Pulmonary artery endothelial cell (primary cell): ENCODE data around the gene PARP4. TPM values are rescaled to one million over a fixed set of nuclear protein-coding genes. Genes with fewer than 3 reads are reported as not detected.
A peak's percentile ranks its signal among the peaks of the same experiment; 100 is the strongest.
"Not testable (repeated sequence)": the region's sequence is repeated elsewhere in the genome, so short reads cannot be mapped to it uniquely, and the experiment has no call there.

Experiments
- DNase-seq: peaks from one replicate; pipeline ENCODE4 v3.0.0-alpha.2; 2011; ENCODE audit warnings: low read depth, low spot score
- total RNA-seq: library from RNA; depleted of rRNA; stranded (reverse); fragments of >200 nt; gene quantifications from 2 replicates; pipeline ENCODE4 v1.2.3, GENCODE V29; 2014

PARP4 gene
- total RNA-seq, 1 donor from 2014 or later, result 46.9 TPM

- DNase-seq, result not testable (repeated sequence)
Observed at GRCh38 chr13:24506283-24506682, 6.3 kb downstream of the PARP4 start.

- no peak for DNase-seq
Observed at GRCh38 chr13:24505756-24506155, 6.8 kb downstream of the PARP4 start.

GRCh38 chr13:24505256-24505655, 7.3 kb downstream of the PARP4 start:
- no peak for DNase-seq

- DNase-seq, result no peak
Observed at GRCh38 chr13:24503379-24503696, 9.2 kb downstream of the PARP4 start.

GRCh38 chr13:24502533-24503378, 9.8 kb downstream of the PARP4 start:
- no peak for DNase-seq

GRCh38 chr13:24500977-24501376, 11.6 kb downstream of the PARP4 start:
- DNase-seq, result peak; percentile 61

GRCh38 chr13:24497742-24498141, 14.8 kb downstream of the PARP4 start:
- DNase-seq, result no peak

- not testable (repeated sequence) for DNase-seq
Observed at GRCh38 chr13:24496295-24496694, 16.3 kb downstream of the PARP4 start.

GRCh38 chr13:24495151-24495729, 17.3 kb downstream of the PARP4 start:
- DNase-seq, result no peak

GRCh38 chr13:24493356-24493755, 19.2 kb downstream of the PARP4 start:
- DNase-seq, result no peak

GRCh38 chr13:24491845-24492244, 20.7 kb downstream of the PARP4 start:
- no peak for DNase-seq

GRCh38 chr13:24489721-24490120, 22.9 kb downstream of the PARP4 start:
- no peak for DNase-seq

- not testable (repeated sequence) for DNase-seq
Observed at GRCh38 chr13:24488092-24488491, 24.5 kb downstream of the PARP4 start.

GRCh38 chr13:24486017-24486657, 26.4 kb downstream of the PARP4 start:
- DNase-seq, result not testable (repeated sequence)

GRCh38 chr13:24473686-24474085, 38.9 kb downstream of the PARP4 start:
- no peak for DNase-seq

- DNase-seq, result not testable (repeated sequence)
Observed at GRCh38 chr13:24472129-24472528, 40.4 kb downstream of the PARP4 start.

GRCh38 chr13:24463078-24463477, 49.5 kb downstream of the PARP4 start:
- DNase-seq, result no peak

GRCh38 chr13:24460256-24460655, 52.3 kb downstream of the PARP4 start:
- no peak for DNase-seq

- DNase-seq, result no peak
Observed at GRCh38 chr13:24459726-24460125, 52.9 kb downstream of the PARP4 start.

- no peak for DNase-seq
Observed at GRCh38 chr13:24459234-24459633, 53.3 kb downstream of the PARP4 start.

GRCh38 chr13:24458736-24459135, 53.8 kb downstream of the PARP4 start:
- DNase-seq, result no peak

- no peak for DNase-seq
Observed at GRCh38 chr13:24456396-24456795, 56.2 kb downstream of the PARP4 start.

- no peak for DNase-seq
Observed at GRCh38 chr13:24454056-24454455, 58.5 kb downstream of the PARP4 start.
